Cortex of kidney (tissue), 1 donor: Measurements from ENCODE around the gene MPO.

Experiments
- DNase-seq: peaks from one replicate; lab custom pipeline; 2025; lab: John Stamatoyannopoulos, UW

The MPO gene

DNA sequence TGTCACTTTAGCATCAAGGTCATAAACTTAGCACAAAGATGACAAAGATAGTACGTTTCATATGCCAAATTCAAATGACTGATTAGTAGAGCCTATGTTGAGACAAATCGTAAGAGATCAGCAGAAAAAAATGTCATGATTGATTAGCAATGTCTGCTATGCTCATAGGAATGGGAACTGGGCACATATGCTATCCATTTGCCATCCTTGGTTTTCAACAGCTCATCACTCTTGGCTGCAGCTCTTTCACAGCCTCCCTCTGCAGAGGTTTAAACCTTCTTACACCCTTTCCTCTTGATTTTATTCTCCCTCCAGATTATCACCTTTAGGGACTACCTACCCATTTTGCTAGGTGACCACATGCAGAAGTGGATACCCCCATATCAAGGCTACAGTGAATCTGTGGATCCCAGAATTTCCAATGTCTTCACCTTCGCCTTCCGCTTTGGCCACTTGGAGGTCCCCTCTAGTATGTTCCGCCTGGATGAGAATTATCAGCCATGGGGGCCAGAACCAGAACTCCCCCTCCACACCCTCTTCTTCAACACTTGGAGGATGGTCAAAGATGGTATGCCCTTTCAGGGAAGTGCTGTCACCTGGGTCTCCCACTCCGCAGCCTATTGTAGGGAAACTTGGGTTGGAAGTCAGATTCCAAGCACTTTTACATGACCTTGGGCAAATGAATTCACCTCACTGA is 16.2 kb downstream of the MPO start:
- no peak for DNase-seq

- DNase-seq = no peak
Observed at GRCh38 chr17:58263773-58264172, 17.0 kb downstream of the MPO start.

GRCh38 chr17:58262149-58262548 is 18.6 kb downstream of the MPO start:
- DNase-seq = no peak

- no peak for DNase-seq
Observed at GRCh38 chr17:58254803-58255202, 25.9 kb downstream of the MPO start.

- no peak for DNase-seq
Observed at GRCh38 chr17:58253082-58253481, 27.7 kb downstream of the MPO start.

GRCh38 chr17:58252141-58252540 is 28.6 kb downstream of the MPO start:
- no peak for DNase-seq

DNA sequence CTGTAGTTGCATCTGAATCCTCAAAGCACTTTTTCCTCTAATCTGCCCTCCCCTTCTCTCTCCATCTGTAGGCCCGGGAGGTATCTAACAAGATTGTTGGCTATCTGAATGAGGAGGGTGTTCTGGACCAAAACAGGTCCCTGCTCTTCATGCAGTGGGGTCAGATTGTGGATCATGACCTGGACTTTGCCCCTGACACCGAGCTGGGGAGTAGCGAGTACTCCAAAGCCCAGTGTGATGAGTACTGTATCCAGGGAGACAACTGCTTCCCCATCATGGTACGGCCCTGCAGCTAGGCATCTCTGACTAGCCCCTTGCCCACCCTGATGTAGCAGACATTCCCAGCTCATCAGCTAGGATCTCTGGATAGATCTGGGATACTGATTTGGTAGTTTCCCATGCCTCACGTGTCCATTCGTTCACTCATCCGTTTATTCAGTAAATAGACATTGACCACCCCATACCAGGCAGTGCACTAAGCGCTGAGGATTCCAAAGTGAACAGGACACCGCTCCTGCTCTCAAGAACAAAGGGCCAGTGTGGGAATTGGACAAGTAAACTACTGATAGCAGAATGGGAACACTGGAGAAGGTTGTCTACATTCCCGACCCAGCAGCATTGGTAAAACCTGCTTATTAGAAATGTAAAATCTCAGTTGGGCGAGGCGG is 30.3 kb downstream of the MPO start:
- DNase-seq = no peak

DNA sequence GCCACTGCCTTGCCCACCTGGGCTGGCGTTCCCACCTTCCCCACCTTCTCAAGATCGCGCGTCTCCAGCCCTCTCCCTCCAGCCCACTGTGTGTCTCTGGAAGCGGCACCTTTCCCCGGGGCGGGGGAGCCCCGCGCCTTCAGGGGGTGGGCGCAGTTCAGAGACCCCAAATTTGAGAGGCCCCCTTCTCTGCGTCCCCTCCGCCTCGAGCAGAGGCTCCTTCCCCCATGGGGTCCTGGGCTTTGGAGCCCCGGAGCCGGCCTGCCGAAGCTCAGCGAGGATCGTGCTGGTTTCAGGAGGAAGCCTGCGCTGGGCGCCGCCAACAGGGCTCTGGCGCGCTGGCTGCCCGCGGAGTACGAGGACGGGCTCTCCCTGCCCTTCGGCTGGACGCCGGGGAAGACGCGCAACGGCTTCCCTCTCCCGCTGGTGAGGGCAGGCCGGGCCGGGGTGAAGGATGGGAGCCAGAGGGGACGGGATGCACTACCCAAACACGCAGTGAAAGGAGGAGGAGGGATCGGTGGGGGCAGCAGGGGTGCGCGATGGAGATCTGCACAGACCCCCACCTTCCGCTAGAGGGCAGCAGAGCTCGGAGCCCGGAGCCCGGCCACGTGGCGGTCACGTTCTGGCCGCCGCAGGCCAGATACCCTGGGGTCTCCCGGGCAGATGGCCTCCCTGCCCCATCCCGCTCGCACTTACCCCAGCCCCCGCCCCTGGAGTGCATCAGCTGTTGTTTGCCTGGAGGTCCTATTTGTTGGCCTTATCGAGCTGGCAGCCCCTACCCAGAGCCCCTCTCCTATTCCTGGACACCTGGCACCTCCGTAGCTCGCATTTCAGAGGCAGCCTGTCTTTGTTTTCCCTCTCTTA is 31.2 kb downstream of the MPO start:
- no peak for DNase-seq

- no peak for DNase-seq
Observed at GRCh38 chr17:58248955-58249269, 31.8 kb downstream of the MPO start.

- DNase-seq = no peak
Observed at GRCh38 chr17:58247511-58248363, 33.0 kb downstream of the MPO start.

GRCh38 chr17:58246781-58247180 is 34.0 kb downstream of the MPO start:
- DNase-seq = no peak

GRCh38 chr17:58246104-58246740 is 34.5 kb downstream of the MPO start:
- DNase-seq = no peak

DNA sequence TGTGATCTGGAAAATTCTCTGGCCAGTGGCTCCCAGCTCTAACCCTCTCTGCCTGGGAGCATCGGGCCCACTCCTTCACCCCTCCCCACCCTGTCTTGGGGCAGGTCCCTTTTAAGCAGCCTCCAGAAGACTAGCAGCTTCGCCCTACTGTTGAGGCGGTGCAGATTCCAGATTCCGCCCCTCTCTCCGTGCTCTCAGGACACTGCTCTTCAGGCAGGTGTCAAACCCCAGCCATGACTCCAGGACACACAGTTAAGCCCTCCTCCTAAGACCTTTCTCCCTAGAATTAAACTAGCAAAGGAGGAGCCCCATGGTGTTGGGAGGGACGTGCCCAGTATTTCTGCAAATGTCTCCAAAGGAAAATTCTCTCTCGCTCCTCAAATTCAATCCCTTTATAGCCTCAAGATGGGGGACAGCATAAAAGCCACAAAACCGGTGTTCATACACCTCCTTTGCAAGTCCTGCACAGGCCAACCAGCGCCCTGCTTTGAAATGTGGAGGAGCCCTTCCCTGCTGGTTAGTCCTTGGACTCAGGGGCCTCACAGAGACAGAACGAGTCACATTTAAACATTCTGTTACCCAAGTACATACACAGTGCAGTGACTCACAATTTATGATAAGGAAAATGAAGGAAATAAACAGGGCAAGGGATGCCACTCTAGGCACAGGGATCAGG is 35.2 kb downstream of the MPO start:
- DNase-seq = no peak

DNA sequence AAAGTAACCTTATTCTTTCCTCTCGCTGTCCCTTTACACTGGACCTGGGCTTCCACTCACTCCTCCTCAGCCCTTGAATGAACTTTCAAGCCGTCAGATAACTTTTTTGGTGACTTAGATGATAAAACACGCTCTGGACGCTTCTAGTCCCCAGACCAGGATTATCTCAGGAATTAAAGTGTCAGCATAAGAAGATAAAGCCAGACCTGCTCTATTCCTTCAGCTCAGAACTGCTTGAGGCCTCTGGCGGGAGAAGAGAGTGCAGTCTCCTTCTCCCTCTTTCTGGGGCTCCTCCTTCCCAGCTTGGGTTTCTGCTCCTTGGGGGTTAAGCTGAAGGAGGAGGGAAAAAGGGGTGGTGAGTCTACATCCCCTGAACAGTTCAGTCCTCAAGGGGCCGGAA is 35.8 kb downstream of the MPO start:
- DNase-seq = no peak

DNA sequence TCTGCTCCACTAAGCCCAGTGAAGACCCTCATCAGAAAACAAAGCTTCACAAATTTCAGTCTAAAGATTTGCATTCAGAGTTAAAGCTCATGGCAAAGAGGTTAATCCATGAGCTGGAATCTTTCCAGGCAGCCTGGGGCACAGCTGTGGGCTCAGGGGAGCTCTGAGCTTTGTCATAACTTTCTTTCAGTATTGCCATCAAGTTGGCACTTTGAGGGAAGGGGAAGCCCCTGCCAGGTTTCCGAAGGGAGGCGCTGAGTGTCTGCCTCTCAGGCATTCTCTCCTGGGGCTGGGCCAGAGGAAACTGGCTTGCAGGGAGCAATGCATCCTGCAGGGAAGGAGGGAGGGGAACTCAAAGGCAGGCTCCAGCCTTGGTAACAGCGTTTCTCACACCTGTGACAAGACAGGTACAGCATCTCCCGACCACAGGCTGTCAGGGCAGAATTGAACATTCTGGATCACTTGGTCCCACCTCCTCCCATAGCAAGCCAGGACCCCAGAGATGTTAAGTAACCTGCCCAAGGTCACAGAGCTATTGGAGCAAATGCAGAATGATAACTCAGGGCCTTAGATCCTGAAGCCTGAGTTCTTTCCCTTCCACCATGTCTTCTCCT is 38.5 kb downstream of the MPO start:
- no peak for DNase-seq

DNA sequence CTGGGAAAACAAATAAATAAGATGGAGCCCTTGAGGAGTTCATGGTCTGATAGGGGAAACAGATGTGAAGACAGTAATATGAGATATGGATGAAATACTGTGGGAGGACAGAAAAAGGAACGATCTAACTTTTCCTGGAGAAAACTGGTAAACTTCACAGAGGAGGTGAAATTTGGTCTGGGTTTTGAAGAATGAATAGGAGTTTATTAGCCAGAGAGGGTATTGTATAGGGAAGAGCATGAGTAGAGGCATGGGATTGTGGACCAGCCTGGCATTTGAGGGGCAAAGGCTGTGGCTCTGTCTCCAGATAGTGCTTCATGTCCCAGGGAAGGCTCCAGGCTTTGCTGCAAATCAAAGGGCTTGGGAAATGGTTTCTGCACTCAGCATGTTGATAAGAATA is 40.7 kb downstream of the MPO start:
- DNase-seq = no peak

- DNase-seq = no peak
Observed at GRCh38 chr17:58238147-58238634, 42.5 kb downstream of the MPO start, which contains the start of gene LPO. Gene LPO, plus strand, starts transcription at chr17:58238584. Its CDS starts 4,396 bp downstream, at chr17:58242980.

DNA sequence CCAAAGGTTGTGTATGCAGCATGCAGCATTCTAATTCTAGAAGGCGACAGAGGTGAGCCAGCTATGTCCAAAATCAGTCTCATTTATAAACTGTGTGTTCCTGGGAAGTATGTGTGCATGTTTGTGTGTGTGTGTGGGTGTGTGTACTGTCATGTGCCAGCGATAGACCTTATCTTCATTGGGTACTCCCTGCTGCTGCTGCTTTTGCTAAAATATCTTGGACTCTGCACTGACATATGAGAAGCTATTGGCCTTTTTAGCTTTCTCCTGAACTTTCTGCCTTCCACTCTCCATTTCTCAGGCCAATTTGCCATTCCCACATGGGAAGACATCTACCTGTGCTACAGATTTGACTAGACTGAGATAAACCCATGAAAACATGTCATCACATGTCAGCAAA is 44.3 kb downstream of the MPO start:
- no peak for DNase-seq

GRCh38 chr17:58235821-58236220 is 44.9 kb downstream of the MPO start:
- DNase-seq = no peak

- DNase-seq = no peak
Observed at GRCh38 chr17:58234512-58234911, 46.2 kb downstream of the MPO start.
